Measurements from ENCODE around the gene GRID2.

GRID2 gene

DNA sequence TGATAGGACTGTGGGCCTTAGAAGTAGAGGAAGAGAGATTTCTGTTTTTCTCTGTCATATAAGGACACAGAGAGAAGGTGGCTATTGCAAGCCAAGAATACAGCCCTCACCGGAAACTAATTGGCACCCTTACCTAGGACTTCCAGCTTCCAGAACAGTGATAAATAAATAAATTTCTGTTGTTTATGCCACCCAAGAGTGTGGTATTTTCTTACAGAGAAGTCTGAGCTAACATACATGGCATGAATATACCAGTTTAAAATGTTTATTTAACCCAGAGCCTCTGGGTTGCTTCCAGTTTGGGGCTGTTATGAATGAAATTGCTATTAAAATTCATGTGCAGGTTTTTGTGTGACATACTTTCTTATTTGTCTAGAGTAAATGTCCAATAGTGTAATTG is 870.8 kb downstream of the GRID2 start:
- TF ChIP-seq, protein P1, sequence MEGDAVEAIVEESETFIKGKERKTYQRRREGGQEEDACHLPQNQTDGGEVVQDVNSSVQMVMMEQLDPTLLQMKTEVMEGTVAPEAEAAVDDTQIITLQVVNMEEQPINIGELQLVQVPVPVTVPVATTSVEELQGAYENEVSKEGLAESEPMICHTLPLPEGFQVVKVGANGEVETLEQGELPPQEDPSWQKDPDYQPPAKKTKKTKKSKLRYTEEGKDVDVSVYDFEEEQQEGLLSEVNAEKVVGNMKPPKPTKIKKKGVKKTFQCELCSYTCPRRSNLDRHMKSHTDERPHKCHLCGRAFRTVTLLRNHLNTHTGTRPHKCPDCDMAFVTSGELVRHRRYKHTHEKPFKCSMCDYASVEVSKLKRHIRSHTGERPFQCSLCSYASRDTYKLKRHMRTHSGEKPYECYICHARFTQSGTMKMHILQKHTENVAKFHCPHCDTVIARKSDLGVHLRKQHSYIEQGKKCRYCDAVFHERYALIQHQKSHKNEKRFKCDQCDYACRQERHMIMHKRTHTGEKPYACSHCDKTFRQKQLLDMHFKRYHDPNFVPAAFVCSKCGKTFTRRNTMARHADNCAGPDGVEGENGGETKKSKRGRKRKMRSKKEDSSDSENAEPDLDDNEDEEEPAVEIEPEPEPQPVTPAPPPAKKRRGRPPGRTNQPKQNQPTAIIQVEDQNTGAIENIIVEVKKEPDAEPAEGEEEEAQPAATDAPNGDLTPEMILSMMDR (IDR thresholded peaks at IDR 0.05; ENCODE audit: low read depth, low read length, missing control alignments), result no peak
- H3K4me3 ChIP-seq (ENCODE audit: low read depth, low read length), result no peak overlapping the region
- no peak for DNase-seq (ENCODE audit: low read depth)

DNA sequence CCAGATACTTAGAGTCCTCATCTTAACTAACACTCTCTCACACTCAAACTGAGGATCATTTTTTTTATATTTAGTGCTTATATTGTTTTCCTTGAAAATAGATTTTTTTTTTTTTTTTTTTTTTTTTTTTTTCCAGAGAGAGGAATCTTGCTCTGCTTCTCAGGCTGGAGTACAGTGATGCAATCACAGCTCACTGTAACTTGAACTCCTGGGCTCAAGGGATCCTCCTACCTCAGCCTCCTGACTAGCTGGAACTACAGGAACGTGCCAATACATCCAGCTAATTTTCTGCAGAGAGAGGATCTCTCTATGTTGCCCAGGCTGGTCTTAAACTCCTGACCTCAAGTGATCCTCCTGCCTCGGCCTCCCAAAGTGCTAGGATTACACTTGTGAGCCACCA is 874.5 kb downstream of the GRID2 start:
- no peak for DNase-seq (ENCODE audit: low read depth)
- TF ChIP-seq, protein P1 (IDR thresholded peaks at IDR 0.05; ENCODE audit: low read depth, low read length, missing control alignments), result no peak
- no peak overlapping the region for H3K4me3 ChIP-seq (ENCODE audit: low read depth, low read length)

DNA sequence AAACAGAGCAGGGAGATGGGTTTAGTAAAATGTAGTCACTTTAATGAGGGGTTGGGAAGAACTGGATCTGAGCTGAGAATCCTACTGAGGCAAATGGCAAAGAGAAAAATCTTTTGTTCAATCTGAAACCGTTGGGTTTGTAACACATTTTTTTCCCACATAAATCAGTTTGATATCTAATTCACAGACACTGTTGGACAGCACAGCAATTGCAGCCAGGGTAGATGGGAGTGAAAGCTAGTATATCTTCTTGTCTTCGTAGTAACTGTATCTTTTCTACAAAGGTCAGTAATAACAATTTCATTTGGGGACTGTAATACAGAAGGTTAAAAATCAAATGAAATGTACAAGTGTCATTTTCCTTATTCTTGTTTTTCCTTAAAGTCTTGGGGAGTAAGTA is 875.3 kb downstream of the GRID2 start:
- no peak overlapping the region for H3K4me3 ChIP-seq (ENCODE audit: low read depth, low read length)
- DNase-seq (ENCODE audit: low read depth), result no peak
- TF ChIP-seq, protein P1 (IDR thresholded peaks at IDR 0.05; ENCODE audit: low read depth, low read length, missing control alignments), result no peak

DNA sequence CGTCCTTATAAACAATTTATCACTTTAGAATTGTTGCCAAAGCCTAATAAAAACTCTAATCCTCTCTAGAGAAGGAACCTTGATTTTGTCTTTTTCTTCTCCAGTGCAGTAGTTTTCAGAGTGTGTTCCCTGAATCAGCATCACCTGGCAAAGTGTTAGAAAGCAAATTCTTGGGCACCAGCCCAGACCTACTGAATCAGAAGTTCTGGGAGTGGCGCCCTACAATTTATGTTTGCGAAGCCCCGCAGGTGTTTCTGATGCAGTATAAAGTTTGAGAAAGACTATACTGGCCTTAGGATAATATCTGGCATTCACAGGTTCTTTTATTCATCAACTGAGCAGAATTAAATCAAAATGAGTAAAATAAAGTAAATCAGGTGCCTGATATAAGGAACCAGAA is 879.0 kb downstream of the GRID2 start:
- no peak for DNase-seq (ENCODE audit: low read depth)
- TF ChIP-seq, protein P1 (IDR thresholded peaks at IDR 0.05; ENCODE audit: low read depth, low read length, missing control alignments), result no peak
- H3K4me3 ChIP-seq (ENCODE audit: low read depth, low read length), result no peak overlapping the region

DNA sequence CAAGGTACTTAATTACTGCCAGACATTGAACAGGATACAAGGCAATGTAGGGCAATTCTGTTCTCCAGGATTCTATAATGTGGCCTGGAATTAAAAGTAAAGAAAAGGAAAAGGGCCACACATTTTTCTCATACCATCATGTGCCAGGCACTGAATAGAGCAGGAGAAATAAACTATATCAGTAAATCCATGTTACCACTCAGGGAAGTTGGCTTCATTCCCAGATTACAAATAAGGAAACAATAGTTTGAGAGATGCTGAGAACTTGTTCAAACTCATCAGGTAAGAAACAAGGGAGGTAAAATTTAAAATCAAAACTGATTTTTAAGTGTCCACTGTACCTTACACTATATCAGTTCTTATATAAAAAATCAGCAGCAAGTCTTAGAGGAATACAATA is 879.8 kb downstream of the GRID2 start:
- H3K4me3 ChIP-seq (ENCODE audit: low read depth, low read length), result no peak overlapping the region
- TF ChIP-seq, protein P1 (IDR thresholded peaks at IDR 0.05; ENCODE audit: low read depth, low read length, missing control alignments), result no peak
- DNase-seq (ENCODE audit: low read depth), result no peak

DNA sequence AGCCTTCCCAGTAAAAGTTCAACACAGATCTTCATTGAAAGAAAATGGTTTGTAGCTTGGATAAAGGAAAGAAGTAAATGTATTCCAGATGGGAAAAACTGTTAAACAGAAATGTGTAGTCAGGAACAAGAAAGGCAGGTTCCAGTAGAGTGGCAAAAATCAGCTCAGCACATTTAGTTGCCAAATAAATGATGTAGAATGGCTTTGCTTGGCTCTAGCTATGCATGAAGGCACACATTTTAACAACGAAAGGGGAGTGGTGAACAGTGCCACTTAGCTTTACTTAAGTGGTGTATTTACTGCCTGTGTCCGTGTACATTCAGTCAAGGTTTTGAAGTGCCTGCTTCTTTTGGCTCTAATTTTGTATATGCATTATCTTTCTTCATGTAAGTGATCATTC is 880.3 kb downstream of the GRID2 start:
- TF ChIP-seq, protein P1 (IDR thresholded peaks at IDR 0.05; ENCODE audit: low read depth, low read length, missing control alignments), result no peak
- no peak for DNase-seq (ENCODE audit: low read depth)
- H3K4me3 ChIP-seq (ENCODE audit: low read depth, low read length), result no peak overlapping the region

DNA sequence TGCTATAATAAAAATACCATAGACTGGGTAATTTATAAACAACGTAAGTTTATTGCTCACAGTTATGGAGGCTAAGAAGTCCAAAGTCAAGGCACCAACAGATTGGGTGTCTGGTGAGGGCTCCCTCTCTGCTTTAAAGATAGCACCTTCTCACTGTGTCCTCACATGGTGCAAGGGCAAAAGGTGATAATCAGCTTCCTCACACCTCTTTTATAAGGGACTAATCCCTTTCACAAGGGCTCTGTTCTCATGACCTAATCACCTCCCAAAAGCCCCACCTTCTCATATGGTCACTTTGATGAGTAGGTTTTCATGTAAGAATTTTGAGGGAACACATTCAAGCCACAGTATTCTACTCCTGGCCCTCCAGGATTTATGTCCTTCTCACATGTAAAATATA is 883.1 kb downstream of the GRID2 start:
- no peak overlapping the region for H3K4me3 ChIP-seq (ENCODE audit: low read depth, low read length)
- DNase-seq (ENCODE audit: low read depth), result no peak
- TF ChIP-seq, protein P1 (IDR thresholded peaks at IDR 0.05; ENCODE audit: low read depth, low read length, missing control alignments), result no peak

All from GM12864 (cell line).